Tibial nerve (tissue), 4 donors: ENCODE measurements around the gene WFIKKN1. TPM values are rescaled to one million over a fixed set of nuclear protein-coding genes. Genes with fewer than 3 reads are reported as not detected.

ENCODE experiments used
- DNase-seq, 2 donors: peaks; one replicate each; pipeline ENCODE4 v3.0.0-alpha.2; 2019; ENCODE audit warnings: low spot score in 2 of 2
- H3K27ac ChIP-seq, 4 donors: fragments of 200-600 bp; sonication (generic) in 3 of 4; one replicate each; pipeline ENCODE4 v1.5.1; 2017 to 2019; ENCODE audit warnings: mild to moderate bottlenecking in 1 of 4
- H3K27me3 ChIP-seq, 2 donors: fragments of 200-600 bp; sonication (generic) in 1 of 2; one replicate each; pipeline versions ENCODE4 v1.5.1 to v1.6.0; 2017 to 2019
- H3K36me3 ChIP-seq, 3 donors: fragments of 200-600 bp; sonication (generic); one replicate each; pipeline ENCODE4 v1.5.1; 2018 to 2019
- H3K4me1 ChIP-seq, 4 donors: fragments of 200-600 bp; sonication (generic) in 3 of 4; one replicate each; pipeline ENCODE4 v1.5.1; 2017 to 2019
- H3K4me3 ChIP-seq, 4 donors: fragments of 200-600 bp; sonication (generic) in 3 of 4; one replicate each; pipeline ENCODE4 v1.5.1; 2017 to 2019; ENCODE audit warnings: mild to moderate bottlenecking in 1 of 4, moderate library complexity in 1 of 4
- H3K9me3 ChIP-seq, 4 donors: fragments of 200-600 bp; sonication (generic) in 3 of 4; one replicate each; pipeline ENCODE4 v1.5.1; 2017 to 2019
- EP300 ChIP-seq, 2 donors: sonication (generic); formaldehyde crosslinking; IDR thresholded peaks; one replicate each; pipeline ENCODE4 v1.6.1; 2017; ENCODE audit warnings: antibody characterized with exemption in 2 of 2, mild to moderate bottlenecking in 1 of 2
- POLR2A ChIP-seq, 2 donors: fragments of 450-650 bp; IDR thresholded peaks; one replicate each; pipeline ENCODE4 v1.6.1; 2017; ENCODE audit warnings: antibody characterized with exemption in 2 of 2, mild to moderate bottlenecking in 2 of 2, moderate library complexity in 2 of 2
- WGBS, 2 donors: methylation state at CpG; one replicate each; pipeline ENCODE4 v1.1.5; 2018; 5-methylcytosine and 5-hydroxymethylcytosine counted together
- total RNA-seq, 4 donors: library from RNA; depleted of rRNA; stranded (reverse); fragments of >200 nt; gene quantifications; one replicate each; pipeline ENCODE4 v1.1.0, GENCODE V29; 2016
- TF ChIP-seq, protein P1 (sequence below), 5 experiments: fragments of 200-600 bp in 3 of 5; fragments of 450-650 bp in 2 of 5; sonication (generic) in 3 of 5; IDR thresholded peaks; one replicate each; pipeline ENCODE4 v1.5.1; 2016 to 2019; ENCODE audit warnings: antibody characterized with exemption in 5 of 5, mild to moderate bottlenecking in 3 of 5, moderate library complexity in 2 of 5

Gene WFIKKN1, protein sequence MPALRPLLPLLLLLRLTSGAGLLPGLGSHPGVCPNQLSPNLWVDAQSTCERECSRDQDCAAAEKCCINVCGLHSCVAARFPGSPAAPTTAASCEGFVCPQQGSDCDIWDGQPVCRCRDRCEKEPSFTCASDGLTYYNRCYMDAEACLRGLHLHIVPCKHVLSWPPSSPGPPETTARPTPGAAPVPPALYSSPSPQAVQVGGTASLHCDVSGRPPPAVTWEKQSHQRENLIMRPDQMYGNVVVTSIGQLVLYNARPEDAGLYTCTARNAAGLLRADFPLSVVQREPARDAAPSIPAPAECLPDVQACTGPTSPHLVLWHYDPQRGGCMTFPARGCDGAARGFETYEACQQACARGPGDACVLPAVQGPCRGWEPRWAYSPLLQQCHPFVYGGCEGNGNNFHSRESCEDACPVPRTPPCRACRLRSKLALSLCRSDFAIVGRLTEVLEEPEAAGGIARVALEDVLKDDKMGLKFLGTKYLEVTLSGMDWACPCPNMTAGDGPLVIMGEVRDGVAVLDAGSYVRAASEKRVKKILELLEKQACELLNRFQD
- 1 to 10 TPM in 3 of 4 donors, under 1 TPM in 1; 0.66 to 3.9 (median 1.8) TPM for total RNA-seq

DNA sequence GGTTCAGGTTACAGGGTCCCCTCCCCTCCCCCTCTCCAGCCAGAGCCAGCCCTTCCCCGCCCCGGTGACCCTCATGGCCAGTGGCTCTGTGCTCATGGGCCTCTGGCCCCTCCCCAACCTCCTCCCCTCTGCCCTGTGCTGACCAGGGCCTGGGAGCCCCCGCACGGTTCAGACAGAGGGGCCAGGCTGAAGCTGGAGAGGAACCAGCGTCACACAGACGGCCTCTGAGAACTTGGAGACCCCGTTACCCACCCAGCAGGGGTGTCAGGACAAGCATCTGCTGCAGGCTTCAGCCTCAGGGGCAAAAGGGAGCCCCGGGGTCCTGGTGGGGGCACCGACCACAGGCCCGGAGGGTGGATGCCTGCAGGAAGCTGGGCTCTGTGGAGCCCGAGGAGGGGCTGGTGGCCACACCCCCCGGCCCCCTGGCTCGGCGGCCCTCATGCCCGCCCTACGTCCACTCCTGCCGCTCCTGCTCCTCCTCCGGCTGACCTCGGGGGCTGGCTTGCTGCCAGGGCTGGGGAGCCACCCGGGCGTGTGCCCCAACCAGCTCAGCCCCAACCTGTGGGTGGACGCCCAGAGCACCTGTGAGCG, at the start of gene WFIKKN1:
TSS of gene WFIKKN1 (plus strand) at position 171 of the 591 bp plus-strand sequence. CDS start at position 440, 269 bp downstream.
- Histone ChIP-seq H3K9me3 (no peaks in the 10 kb centered on the region), H3K4me1 (peaks cover 0 to 62% (median 34%) of the 10 kb centered on the region in 4 donors), H3K4me3 (no peak within 1 kb of the TSS), H3K36me3 (peaks cover 3 to 59% (median 4%) of the 10 kb centered on the region in 3 donors), H3K27ac (peak within 1 kb of the TSS in 3 of 4 donors; percentile 56 to 87 (median 76)), H3K27me3 (no peaks in the 10 kb centered on the region)
- WGBS, 2 donors: 0 to 6% methylated on average over 8 to 13 of the region's 23 CpGs
- TF ChIP-seq EP300 (IDR thresholded peaks at IDR 0.05): no peak
- TF ChIP-seq, protein P1, sequence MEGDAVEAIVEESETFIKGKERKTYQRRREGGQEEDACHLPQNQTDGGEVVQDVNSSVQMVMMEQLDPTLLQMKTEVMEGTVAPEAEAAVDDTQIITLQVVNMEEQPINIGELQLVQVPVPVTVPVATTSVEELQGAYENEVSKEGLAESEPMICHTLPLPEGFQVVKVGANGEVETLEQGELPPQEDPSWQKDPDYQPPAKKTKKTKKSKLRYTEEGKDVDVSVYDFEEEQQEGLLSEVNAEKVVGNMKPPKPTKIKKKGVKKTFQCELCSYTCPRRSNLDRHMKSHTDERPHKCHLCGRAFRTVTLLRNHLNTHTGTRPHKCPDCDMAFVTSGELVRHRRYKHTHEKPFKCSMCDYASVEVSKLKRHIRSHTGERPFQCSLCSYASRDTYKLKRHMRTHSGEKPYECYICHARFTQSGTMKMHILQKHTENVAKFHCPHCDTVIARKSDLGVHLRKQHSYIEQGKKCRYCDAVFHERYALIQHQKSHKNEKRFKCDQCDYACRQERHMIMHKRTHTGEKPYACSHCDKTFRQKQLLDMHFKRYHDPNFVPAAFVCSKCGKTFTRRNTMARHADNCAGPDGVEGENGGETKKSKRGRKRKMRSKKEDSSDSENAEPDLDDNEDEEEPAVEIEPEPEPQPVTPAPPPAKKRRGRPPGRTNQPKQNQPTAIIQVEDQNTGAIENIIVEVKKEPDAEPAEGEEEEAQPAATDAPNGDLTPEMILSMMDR (IDR thresholded peaks at IDR 0.05): no peak
- no peak for TF ChIP-seq POLR2A (IDR thresholded peaks at IDR 0.05)
- DNase-seq: no peak

DNA sequence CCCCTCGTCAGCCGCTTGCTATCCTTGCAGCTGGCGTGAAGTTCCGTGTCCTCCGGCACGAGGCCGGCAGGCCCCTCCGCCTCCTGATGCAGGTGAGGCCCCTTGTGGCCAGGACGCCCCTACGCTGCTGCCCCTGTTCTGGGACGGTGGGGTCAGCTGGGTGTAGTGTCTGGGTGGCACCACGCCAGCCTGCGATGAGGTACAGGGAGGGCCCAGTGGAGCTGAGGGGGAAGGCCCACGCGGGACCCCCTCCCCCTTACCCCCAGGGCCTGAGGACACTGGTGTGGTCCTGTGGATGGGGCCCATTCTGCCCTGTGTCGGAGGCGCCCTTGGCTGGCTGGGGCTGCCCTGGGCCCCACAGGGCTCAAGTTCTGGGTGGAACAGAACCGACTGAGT, 48.6 kb upstream of the WFIKKN1 start:
- DNase-seq: no peak
- H3K27ac ChIP-seq: peak overlapping the region in 1 of 4 donors; percentile 11
- H3K4me1 ChIP-seq: peaks cover 0 to 38% (median 3%) of the 10 kb centered on the region in 4 donors
- no peaks in the 10 kb centered on the region for H3K27me3 ChIP-seq
- TF ChIP-seq EP300 (IDR thresholded peaks at IDR 0.05): no peak
- TF ChIP-seq, protein P1 (IDR thresholded peaks at IDR 0.05): no peak
- TF ChIP-seq POLR2A (IDR thresholded peaks at IDR 0.05): no peak
- 85 to 89% methylated on average over 17 of the region's 18 CpGs for WGBS, 2 donors
- no peaks in the 10 kb centered on the region for H3K9me3 ChIP-seq
- no peak overlapping the region for H3K4me3 ChIP-seq
- H3K36me3 ChIP-seq: peaks cover 0 to 44% (median 0%) of the 10 kb centered on the region in 3 donors

DNA sequence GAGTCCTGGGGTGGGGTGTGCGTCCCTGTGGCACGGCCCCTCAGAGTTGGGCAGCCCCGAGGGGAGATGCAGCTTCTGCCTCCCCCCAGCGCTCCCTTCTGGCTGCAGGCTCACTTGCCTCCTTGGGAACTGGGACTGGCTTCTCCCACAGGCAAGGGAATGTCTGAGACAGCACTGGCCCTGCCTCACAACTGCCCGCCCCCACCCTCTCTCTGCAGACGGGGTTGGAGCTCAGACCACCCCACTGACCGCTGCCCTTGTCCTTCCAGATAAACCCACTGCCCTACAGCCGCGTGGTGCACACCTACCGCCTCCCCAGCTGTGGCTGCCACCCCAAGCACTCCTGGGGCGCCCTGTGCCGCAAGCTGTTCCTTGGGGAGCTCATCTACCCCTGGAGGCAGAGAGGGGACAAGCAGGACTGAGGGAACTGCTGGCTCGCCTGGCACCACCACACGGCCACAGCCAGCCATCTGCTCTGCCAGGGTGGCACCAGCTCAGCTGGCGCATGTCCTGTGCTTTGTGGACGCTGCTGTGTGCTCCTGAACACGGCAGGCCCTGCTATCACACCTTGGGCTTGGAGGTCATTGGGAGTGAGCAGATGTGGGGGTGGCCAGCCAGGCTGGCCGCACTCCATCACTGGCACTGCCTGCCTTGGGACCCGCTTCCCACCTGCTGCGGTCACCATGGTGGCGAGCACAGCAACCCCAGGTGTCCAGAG, 48.0 kb upstream of the WFIKKN1 start:
- TF ChIP-seq EP300 (IDR thresholded peaks at IDR 0.05): no peak
- TF ChIP-seq, protein P1 (IDR thresholded peaks at IDR 0.05): no peak
- no peaks in the 10 kb centered on the region for H3K9me3 ChIP-seq
- 83 to 94% methylated on average over 10 to 15 of the region's 21 CpGs for WGBS, 2 donors
- DNase-seq: no peak
- H3K4me1 ChIP-seq: peaks cover 0 to 43% (median 7%) of the 10 kb centered on the region in 4 donors
- H3K36me3 ChIP-seq: peaks cover 0 to 44% (median 0%) of the 10 kb centered on the region in 3 donors
- H3K4me3 ChIP-seq: no peak overlapping the region
- no peaks in the 10 kb centered on the region for H3K27me3 ChIP-seq
- H3K27ac ChIP-seq: peak overlapping the region in 1 of 4 donors; percentile 11

DNA sequence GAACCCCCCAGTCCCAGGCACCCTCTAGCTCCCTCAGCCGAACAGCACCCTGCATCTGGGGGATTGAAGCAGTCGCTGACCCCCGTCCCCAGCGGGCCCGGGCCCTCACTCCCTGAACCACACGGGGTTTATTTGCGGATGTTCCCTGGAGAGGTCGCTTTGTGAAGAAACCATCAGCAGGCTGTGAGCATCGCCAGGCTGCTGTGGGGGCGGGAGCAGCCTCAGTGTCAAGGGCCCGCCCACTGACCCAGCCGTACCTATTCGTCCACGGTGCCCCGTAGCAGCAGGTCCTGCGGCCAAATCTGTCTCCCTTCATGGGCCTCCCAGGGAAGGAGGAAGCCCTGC, 47.3 kb upstream of the WFIKKN1 start:
- Histone ChIP-seq H3K27me3 (no peaks in the 10 kb centered on the region), H3K4me3 (no peak overlapping the region), H3K36me3 (peaks cover 0 to 38% (median 0%) of the 10 kb centered on the region in 3 donors), H3K9me3 (no peaks in the 10 kb centered on the region), H3K27ac (peak overlapping the region in 1 of 4 donors; percentile 11), H3K4me1 (peaks cover 0 to 50% (median 14%) of the 10 kb centered on the region in 4 donors)
- no peak for DNase-seq
- TF ChIP-seq POLR2A (IDR thresholded peaks at IDR 0.05): no peak
- TF ChIP-seq, protein P1 (IDR thresholded peaks at IDR 0.05): no peak
- no peak for TF ChIP-seq EP300 (IDR thresholded peaks at IDR 0.05)
- 28 to 44% methylated on average over 8 to 11 of the region's 16 CpGs for WGBS, 2 donors
